Naive thymus-derived CD4-positive, alpha-beta T cell (primary cell): ENCODE results near the gene BRPF1. TPM values are rescaled to one million over a fixed set of nuclear protein-coding genes. Genes with fewer than 3 reads are reported as not detected.

ENCODE experiments used
- ATAC-seq: fragments of 150-1000 bp; cut with Tn5 transposase; 2 replicates; pipeline ENCODE4 v1.10.0; 2021; ENCODE audit warnings: mild to moderate bottlenecking, moderate library complexity
- CTCF ChIA-PET: fragments of 350-600 bp; sonication (Branson Sonifier 250); formaldehyde crosslinking; loops from one replicate; lab custom pipeline; 2021; ENCODE audit warnings: antibody characterized with exemption; lab: Charles Lee
- POLR2A ChIA-PET: fragments of 350-600 bp; sonication (Branson Sonifier 250); formaldehyde crosslinking; loops from one replicate; lab custom pipeline; 2021; ENCODE audit warnings: antibody characterized with exemption, inconsistent platforms; lab: Charles Lee
- DNase-seq, 9 donors: peaks; one replicate each; pipeline versions ENCODE4 v3.0.0 to v3.0.0-alpha.2; 2020 to 2022; ENCODE audit warnings: mixed read lengths in 1 of 9
- H3K27ac ChIP-seq: one replicate; pipeline ENCODE4 v1.7.0; 2013; ENCODE audit warnings: mild to moderate bottlenecking, low read depth, low read length, moderate library complexity
- H3K27me3 ChIP-seq, 2 donors: one replicate each; pipeline ENCODE4 v1.7.0; 2013; ENCODE audit warnings: low read length in 2 of 2, mild to moderate bottlenecking in 2 of 2, moderate library complexity in 2 of 2; ENCODE audit not compliant: control insufficient read depth in 2 of 2, insufficient read depth in 2 of 2
- H3K36me3 ChIP-seq, 3 experiments: 1 replicate in 2 of 3; 2 replicates in 1 of 3; pipeline ENCODE4 v1.7.0; 2013; ENCODE audit warnings: low read length in 3 of 3, mild to moderate bottlenecking in 3 of 3, moderate library complexity in 1 of 3; ENCODE audit not compliant: insufficient read depth in 3 of 3, control insufficient read depth in 2 of 3
- H3K4me1 ChIP-seq, 2 donors: one replicate each; pipeline ENCODE4 v1.7.0; 2013; ENCODE audit warnings: low read length in 2 of 2, mild to moderate bottlenecking in 2 of 2, moderate library complexity in 1 of 2; ENCODE audit not compliant: control insufficient read depth in 2 of 2, insufficient read depth in 2 of 2
- H3K4me3 ChIP-seq: 2 replicates; pipeline ENCODE4 v1.7.0; 2013; ENCODE audit warnings: mild to moderate bottlenecking, low read length
- H3K9me3 ChIP-seq, 3 experiments: 1 replicate in 2 of 3; 2 replicates in 1 of 3; pipeline ENCODE4 v1.7.0; 2013; ENCODE audit warnings: low read length in 3 of 3; ENCODE audit not compliant: control insufficient read depth in 2 of 3
- H3K27ac Mint-ChIP-seq, 9 donors: one replicate each; pipeline ENCODE4 v1.8.0; 2020 to 2022; ENCODE audit warnings: mixed read lengths in 9 of 9, mild to moderate bottlenecking in 8 of 9, moderate library complexity in 5 of 9, inconsistent platforms in 2 of 9
- H3K27me3 Mint-ChIP-seq, 5 donors: one replicate each; pipeline ENCODE4 v1.8.0; 2021 to 2022; ENCODE audit warnings: mixed read lengths in 5 of 5, mild to moderate bottlenecking in 1 of 5
- H3K36me3 Mint-ChIP-seq, 5 donors: one replicate each; pipeline ENCODE4 v1.8.0; 2020 to 2022; ENCODE audit warnings: mixed read lengths in 5 of 5, mild to moderate bottlenecking in 3 of 5, inconsistent platforms in 1 of 5
- H3K4me1 Mint-ChIP-seq, 7 donors: one replicate each; pipeline ENCODE4 v1.8.0; 2020 to 2022; ENCODE audit warnings: mixed read lengths in 7 of 7, mild to moderate bottlenecking in 3 of 7, inconsistent platforms in 1 of 7
- H3K4me3 Mint-ChIP-seq, 10 donors: one replicate each; pipeline ENCODE4 v1.8.0; 2020 to 2022; ENCODE audit warnings: mild to moderate bottlenecking in 10 of 10, mixed read lengths in 10 of 10, moderate library complexity in 6 of 10, inconsistent platforms in 2 of 10
- H3K9me3 Mint-ChIP-seq, 11 donors: one replicate each; pipeline ENCODE4 v1.8.0; 2020 to 2022; ENCODE audit warnings: mixed read lengths in 11 of 11, mild to moderate bottlenecking in 4 of 11, inconsistent platforms in 1 of 11, moderate library complexity in 1 of 11
- intact Hi-C, 2 donors: fragments of 100-400 bp; cut with micrococcal nuclease; formaldehyde crosslinking; loops; one replicate each; pipeline ENCODE4 v1.15.1; 2023
- polyA plus RNA-seq, 2 donors: library from polyadenylated mRNA; unstranded; fragments of 300-500 nt; fragmentation: Illumina TruSeq; gene quantifications; one replicate each; pipeline ENCODE4 v1.2.3, GENCODE V29; 2021
- total RNA-seq, 6 experiments: library from RNA in 5 of 6; stranded (reverse) in 5 of 6; gene quantifications; 1 replicate in 5 of 6; 2 replicates in 1 of 6; pipeline ENCODE4 v1.2.3 and lab custom pipeline; 2021 to 2026

Gene BRPF1
- total and polyA plus RNA-seq, 7 experiments from 2014 or later: 9.2 to 42.4 (median 33.1) TPM

DNA sequence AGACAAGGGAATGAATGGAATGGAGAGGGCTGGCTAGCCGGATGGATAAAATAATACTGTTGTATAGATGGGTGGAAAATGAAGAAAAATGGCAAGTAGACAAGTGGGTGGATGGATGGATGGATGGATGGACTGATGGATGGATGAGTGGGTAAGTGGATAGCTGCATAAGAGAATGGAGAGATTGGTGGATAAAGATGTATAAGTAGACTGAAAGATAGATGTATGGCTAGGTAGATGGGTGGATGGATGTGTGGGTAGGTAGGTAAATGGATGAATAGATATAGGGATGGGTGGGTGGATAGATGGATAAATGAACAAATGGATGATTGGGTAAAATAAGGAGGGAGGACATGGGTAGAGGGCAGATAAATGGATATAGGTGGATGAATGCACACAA, 14.0 kb upstream of the BRPF1 start:
- POLR2A ChIA-PET: interaction anchor here (0.6 to 1.5 kb wide), 4 partner anchors 9 to 15 kb away, joined by 4 to 5 read pairs (median 4); partner anchors contain the start of gene BRPF1
- H3K4me3 ChIP-seq: no peak overlapping the region
- Mint-ChIP-seq H3K4me3 (peak overlapping the region in 1 of 10 donors; percentile 7), H3K36me3 (no peaks in the 10 kb centered on the region), H3K27me3 (peaks cover 0 to 20% (median 6%) of the 10 kb centered on the region in 5 donors), H3K27ac (peak overlapping the region in 1 of 9 donors; percentile 55), H3K4me1 (peaks cover 0 to 18% (median 17%) of the 10 kb centered on the region in 7 donors), H3K9me3 (peaks cover 0 to 4% (median 0%) of the 10 kb centered on the region in 11 donors)
- H3K9me3 ChIP-seq: no peaks in the 10 kb centered on the region
- no peak for DNase-seq
- intact Hi-C loops: no loop called here
- no peak for ATAC-seq
- no peak overlapping the region for H3K27ac ChIP-seq
- no peaks in the 10 kb centered on the region for H3K36me3 ChIP-seq
- CTCF ChIA-PET: interaction anchor here (0.7 to 2.1 kb wide), 3 partner anchors 10 to 13 kb away, joined by 3 to 13 read pairs (median 4); no protein-coding TSS in a partner anchor
- peaks cover 0 to 8% of the 10 kb centered on the region in 2 donors for H3K4me1 ChIP-seq
- H3K27me3 ChIP-seq: no peaks in the 10 kb centered on the region

DNA sequence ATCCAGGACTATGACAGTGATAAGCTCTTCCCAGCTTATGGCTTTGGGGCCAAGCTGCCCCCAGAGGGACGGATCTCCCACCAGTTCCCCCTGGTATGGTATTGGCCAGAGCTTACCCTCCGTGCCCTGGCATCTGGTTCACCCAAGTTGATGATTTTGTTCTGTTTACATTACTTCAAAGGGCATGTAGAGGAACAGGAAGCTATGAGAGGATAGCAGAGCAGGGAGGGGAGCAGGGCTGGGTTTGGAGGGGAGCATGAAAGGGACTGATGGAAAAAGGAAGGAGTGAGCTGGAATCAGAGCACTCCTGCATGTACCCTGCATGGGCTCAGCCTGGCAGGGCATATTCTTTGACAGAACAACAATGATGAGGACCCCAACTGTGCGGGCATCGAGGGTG, 13.4 kb upstream of the BRPF1 start:
- ChIA-PET POLR2A (interaction anchor here (0.6 to 1.5 kb wide), 5 partner anchors 9 to 151 kb away, joined by 3 to 5 read pairs (median 4); partner anchors contain the start of gene BRPF1), CTCF (interaction anchor here (0.7 to 2.1 kb wide), 3 partner anchors 9 to 12 kb away, joined by 3 to 13 read pairs (median 4); no protein-coding TSS in a partner anchor)
- ATAC-seq: no peak
- Histone ChIP-seq H3K4me1 (peaks cover 0 to 8% of the 10 kb centered on the region in 2 donors), H3K36me3 (no peaks in the 10 kb centered on the region), H3K27me3 (no peaks in the 10 kb centered on the region), H3K4me3 (no peak overlapping the region), H3K27ac (no peak overlapping the region), H3K9me3 (no peaks in the 10 kb centered on the region)
- no peak for DNase-seq
- peaks cover 0 to 18% (median 17%) of the 10 kb centered on the region in 7 donors for H3K4me1 Mint-ChIP-seq
- peaks cover 0 to 19% (median 5%) of the 10 kb centered on the region in 5 donors for H3K27me3 Mint-ChIP-seq
- intact Hi-C loops: loop anchor here in 1 of 2 donors (1.0 kb wide), 1 partner anchor 9 kb away; no protein-coding TSS in a partner anchor
- no peak overlapping the region for H3K27ac Mint-ChIP-seq
- no peaks in the 10 kb centered on the region for H3K36me3 Mint-ChIP-seq
- H3K9me3 Mint-ChIP-seq: peaks cover 0 to 4% (median 0%) of the 10 kb centered on the region in 11 donors
- H3K4me3 Mint-ChIP-seq: peak overlapping the region in 1 of 10 donors; percentile 7

DNA sequence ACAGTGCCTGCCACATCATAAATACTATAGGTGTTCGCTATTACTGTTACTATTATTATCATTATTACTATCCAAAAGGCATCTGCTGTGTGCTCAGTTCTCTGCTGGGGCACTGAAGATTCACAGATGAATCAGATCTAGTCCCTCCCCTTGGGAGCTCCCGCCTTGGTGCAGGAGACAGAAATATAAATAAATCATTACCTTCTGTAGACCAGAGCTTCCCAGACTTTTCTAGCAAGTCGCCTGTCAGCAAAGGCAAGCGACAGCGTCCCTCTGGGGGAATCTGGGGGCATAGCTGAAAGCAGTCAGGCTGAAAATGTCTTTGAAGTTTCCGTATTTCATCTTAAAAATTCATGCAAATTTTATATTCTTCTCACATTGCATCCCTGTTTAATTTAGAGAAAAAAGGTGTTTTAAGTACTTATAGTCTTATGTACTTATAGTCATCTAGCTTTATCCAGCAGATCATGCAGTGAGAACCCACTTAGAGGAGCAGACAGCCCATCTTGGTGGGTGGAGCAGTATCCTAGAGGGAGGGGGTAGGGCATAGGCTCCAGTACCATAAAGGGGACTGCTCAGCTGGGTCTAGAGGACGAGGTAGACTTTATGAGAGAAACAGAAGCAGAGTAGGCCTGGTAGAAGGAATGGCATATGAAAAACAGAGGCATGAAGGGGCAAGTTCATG, 10.4 kb upstream of the BRPF1 start:
- Histone ChIP-seq H3K9me3 (no peaks in the 10 kb centered on the region), H3K27ac (no peak overlapping the region), H3K27me3 (no peaks in the 10 kb centered on the region), H3K4me3 (no peak overlapping the region), H3K36me3 (no peaks in the 10 kb centered on the region), H3K4me1 (peaks cover 0 to 8% of the 10 kb centered on the region in 2 donors)
- CTCF ChIA-PET: interaction anchor here (0.7 kb wide), 1 partner anchor 338 kb away, joined by 3 read pairs; no protein-coding TSS in a partner anchor
- Mint-ChIP-seq H3K4me3 (no peak overlapping the region), H3K36me3 (no peaks in the 10 kb centered on the region), H3K9me3 (no peaks in the 10 kb centered on the region), H3K4me1 (peaks cover 0 to 22% (median 17%) of the 10 kb centered on the region in 7 donors), H3K27ac (peak overlapping the region in 1 of 9 donors; percentile 7), H3K27me3 (peaks cover 0 to 12% (median 0%) of the 10 kb centered on the region in 5 donors)
- intact Hi-C loops: no loop called here
- POLR2A ChIA-PET: interaction anchor here (0.7 to 1.0 kb wide), 2 partner anchors 10 kb away, joined by 3 to 4 read pairs; partner anchors contain the start of gene BRPF1
- ATAC-seq (no peak), DNase-seq (no peak)

DNA sequence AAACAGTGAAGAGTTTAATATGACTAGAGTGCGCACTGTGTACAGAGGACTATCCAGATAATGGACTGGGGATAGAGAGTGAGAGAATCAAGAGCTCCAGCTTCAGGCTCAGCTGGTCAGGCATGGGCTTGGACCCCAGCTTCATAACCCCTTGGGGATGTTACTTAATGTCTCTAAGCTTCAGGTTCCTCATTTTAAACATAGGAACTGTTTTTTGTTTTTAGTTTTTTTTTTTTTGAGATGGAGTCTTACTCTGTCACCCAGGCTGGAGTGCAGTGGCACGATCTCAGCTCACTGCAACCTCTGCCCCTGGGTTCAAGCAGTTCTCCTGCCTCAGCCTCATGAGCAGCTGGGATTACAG, 9.9 kb upstream of the BRPF1 start:
- H3K27ac ChIP-seq: no peak overlapping the region
- H3K27ac Mint-ChIP-seq: no peak overlapping the region
- no peak for DNase-seq
- intact Hi-C loops: no loop called here
- no peaks in the 10 kb centered on the region for H3K36me3 Mint-ChIP-seq
- peaks cover 0 to 12% (median 0%) of the 10 kb centered on the region in 5 donors for H3K27me3 Mint-ChIP-seq
- H3K4me3 ChIP-seq: no peak overlapping the region
- ChIA-PET POLR2A (interaction anchor here (0.7 to 1.0 kb wide), 2 partner anchors 9 to 448 kb away, joined by 4 read pairs; partner anchors contain the start of gene BRPF1), CTCF (interaction anchor here (0.6 to 0.7 kb wide), 2 partner anchors 339 to 612 kb away, joined by 3 to 4 read pairs; no protein-coding TSS in a partner anchor)
- no peak for ATAC-seq
- H3K4me1 ChIP-seq: peaks cover 3 to 11% of the 10 kb centered on the region in 2 donors
- peaks cover 2 to 25% (median 18%) of the 10 kb centered on the region in 7 donors for H3K4me1 Mint-ChIP-seq
- no peaks in the 10 kb centered on the region for H3K36me3 ChIP-seq
- no peak overlapping the region for H3K4me3 Mint-ChIP-seq
- no peaks in the 10 kb centered on the region for H3K27me3 ChIP-seq
- no peaks in the 10 kb centered on the region for H3K9me3 Mint-ChIP-seq
- no peaks in the 10 kb centered on the region for H3K9me3 ChIP-seq

DNA sequence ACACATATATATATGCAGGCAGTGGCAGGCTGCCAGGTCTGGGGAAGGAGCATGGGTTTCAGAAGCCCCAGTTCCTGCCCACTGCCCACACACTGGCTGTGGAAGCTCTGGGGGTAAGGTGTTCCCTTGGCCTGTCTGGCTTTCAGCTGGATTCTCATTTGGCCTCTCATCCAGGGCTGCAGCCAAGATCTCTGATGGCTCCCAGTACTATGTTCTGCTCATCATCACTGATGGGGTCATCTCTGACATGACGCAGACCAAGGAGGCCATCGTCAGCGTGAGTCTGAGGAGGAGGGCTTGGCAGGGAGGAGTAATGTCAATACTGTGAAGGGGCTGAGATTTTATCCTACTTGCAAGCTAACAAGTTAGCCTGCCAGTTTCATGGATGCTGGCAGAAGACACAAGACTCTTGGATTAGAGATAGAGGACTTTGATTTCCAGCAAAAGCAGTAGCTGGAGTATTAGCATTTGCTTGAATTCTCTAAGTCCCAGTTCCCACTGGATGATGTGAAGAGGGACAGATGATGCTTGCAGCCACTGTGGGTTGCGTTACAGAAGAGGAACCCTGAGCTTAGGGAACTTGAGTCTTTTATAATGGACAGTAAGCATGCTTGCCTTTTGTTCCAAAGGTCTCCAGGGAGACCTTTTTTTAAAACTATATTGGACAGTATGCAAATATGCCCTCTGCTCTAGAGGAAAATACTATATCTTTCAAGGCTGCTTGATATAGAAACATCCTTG, 5.6 kb upstream of the BRPF1 start:
- Mint-ChIP-seq H3K4me1 (peaks cover 23 to 36% (median 32%) of the 10 kb centered on the region in 7 donors), H3K9me3 (peaks cover 0 to 2% (median 0%) of the 10 kb centered on the region in 11 donors), H3K36me3 (no peaks in the 10 kb centered on the region), H3K27ac (peak overlapping the region in 2 of 9 donors; percentile 17 to 22), H3K27me3 (peaks cover 0 to 7% (median 0%) of the 10 kb centered on the region in 5 donors), H3K4me3 (no peak overlapping the region)
- Histone ChIP-seq H3K27ac (no peak overlapping the region), H3K27me3 (no peaks in the 10 kb centered on the region), H3K4me1 (peaks cover 20 to 23% of the 10 kb centered on the region in 2 donors), H3K4me3 (no peak overlapping the region), H3K36me3 (no peaks in the 10 kb centered on the region), H3K9me3 (no peaks in the 10 kb centered on the region)
- DNase-seq (no peak), ATAC-seq (no peak)
- ChIA-PET POLR2A (no interaction called here), CTCF (no interaction called here)
- intact Hi-C loops: loop anchor here in 1 of 2 donors (2.0 kb wide), 1 partner anchor 21 kb away; no protein-coding TSS in a partner anchor
